SK-N-SH (cell line): ENCODE results near the gene POLR2J. TPM values are rescaled to one million over a fixed set of nuclear protein-coding genes. Genes with fewer than 3 reads are reported as not detected.
"Not testable (repeated sequence)": the region's sequence is repeated elsewhere in the genome, so short reads cannot be mapped to it uniquely, and the experiment has no call there.

Experiments
- CTCF ChIA-PET: fragments of 300-600, 350-600 bp; formaldehyde crosslinking; extraction: SDS; loops from one replicate; lab custom pipeline; 2021; lab: Yijun Ruan, JAX
- POLR2A ChIA-PET: fragments of 350-600 bp; sonication (Branson Sonifier 250); formaldehyde crosslinking; extraction: SDS; loops from one replicate; lab custom pipeline; 2020; ENCODE audit warnings: antibody characterized with exemption, inconsistent platforms; lab: Yijun Ruan, JAX
- DNase-seq: peaks from one replicate; pipeline ENCODE4 v3.0.0; 2012
- H2AFZ ChIP-seq: fragments of 200-600 bp; sonication (generic); 2 replicates; pipeline ENCODE4 v1.8.1; 2016; ENCODE audit warnings: antibody characterized with exemption, mild to moderate bottlenecking, low read depth
- H3F3A ChIP-seq: fragments of 200-600 bp; sonication (generic); replicated peaks from 2 replicates; pipeline ENCODE3; 2016; ENCODE audit warnings: antibody characterized with exemption, mild to moderate bottlenecking; ENCODE audit not compliant: insufficient read depth
- H3K27ac ChIP-seq, 2 experiments: fragments of 200-500 bp in 1 of 2; fragments of 200-600 bp in 1 of 2; sonication (Bioruptor generic) in 1 of 2; sonication (generic), shearing (Covaris generic) in 1 of 2; 2 replicates each; pipeline versions ENCODE4 v1.5.1 to v1.6.1; 2014 to 2016; ENCODE audit warnings: low read depth in 2 of 2, inconsistent platforms in 1 of 2, low read length in 1 of 2, mild to moderate bottlenecking in 1 of 2, mixed read lengths in 1 of 2
- H3K27me3 ChIP-seq: fragments of 200-600 bp; sonication (generic), shearing (Covaris generic); 2 replicates; pipeline ENCODE4 v1.6.1; 2016; ENCODE audit warnings: mixed run types; ENCODE audit not compliant: insufficient read depth
- H3K36me3 ChIP-seq, 2 experiments: fragments of 200-500 bp in 1 of 2; fragments of 200-600 bp in 1 of 2; sonication (Bioruptor generic) in 1 of 2; sonication (generic) in 1 of 2; replicated peaks in 1 of 2; 2 replicates each; pipeline versions ENCODE3 to v1.5.1; 2014 to 2016; ENCODE audit warnings: low read length in 1 of 2, mild to moderate bottlenecking in 1 of 2; ENCODE audit not compliant: insufficient read depth in 2 of 2, control insufficient read depth in 1 of 2
- H3K4me1 ChIP-seq, 2 experiments: fragments of 200-500 bp in 1 of 2; fragments of 200-600 bp in 1 of 2; sonication (Bioruptor generic) in 1 of 2; sonication (generic), shearing (Covaris generic) in 1 of 2; 2 replicates each; pipeline versions ENCODE4 v1.5.1 to v1.6.1; 2014 to 2016; ENCODE audit warnings: low read depth in 1 of 2, low read length in 1 of 2, mixed run types in 1 of 2; ENCODE audit not compliant: insufficient read depth in 2 of 2, control insufficient read depth in 1 of 2
- H3K4me2 ChIP-seq: fragments of 200-600 bp; sonication (generic), shearing (Covaris generic); 2 replicates; pipeline ENCODE4 v1.6.1; 2017; ENCODE audit warnings: mixed run types
- H3K4me3 ChIP-seq, 2 experiments: fragments of 200-500 bp in 1 of 2; fragments of 200-600 bp in 1 of 2; sonication (Bioruptor generic) in 1 of 2; sonication (generic), shearing (Covaris generic) in 1 of 2; 2 replicates each; pipeline versions ENCODE4 v1.5.1 to v1.8.1; 2014 to 2016; ENCODE audit warnings: low read depth in 2 of 2, inconsistent platforms in 1 of 2, low read length in 1 of 2, mild to moderate bottlenecking in 1 of 2, mixed read lengths in 1 of 2, moderate library complexity in 1 of 2
- H3K79me2 ChIP-seq: fragments of 200-600 bp; sonication (generic); 2 replicates; pipeline ENCODE4 v1.8.1; 2017; ENCODE audit warnings: mild to moderate bottlenecking; ENCODE audit not compliant: insufficient read depth
- H3K9ac ChIP-seq: fragments of 200-600 bp; sonication (generic); 2 replicates; pipeline ENCODE4 v1.6.1; 2017; ENCODE audit warnings: mixed run types
- H3K9me2 ChIP-seq: fragments of 200-600 bp; sonication (generic); 2 replicates; pipeline ENCODE4 v1.6.1; 2017; ENCODE audit warnings: mixed run types
- H3K9me3 ChIP-seq: fragments of 200-600 bp; sonication (generic); 2 replicates; pipeline ENCODE4 v1.6.1; 2017; ENCODE audit warnings: mixed run types, mild to moderate bottlenecking, moderate library complexity
- H4K20me1 ChIP-seq: fragments of 200-600 bp; sonication (generic); 2 replicates; pipeline ENCODE4 v1.6.1; 2017; ENCODE audit warnings: mild to moderate bottlenecking, mixed run types; ENCODE audit not compliant: insufficient read depth
- ELF1 ChIP-seq: IDR thresholded peaks from 2 replicates; pipeline ENCODE4 v1.4.0; 2012
- GABPA ChIP-seq: IDR thresholded peaks from 2 replicates; pipeline ENCODE4 v1.4.0; 2012; ENCODE audit warnings: low read depth, mild to moderate bottlenecking
- NRF1 ChIP-seq: IDR thresholded peaks from 2 replicates; pipeline ENCODE4 v1.6.1; 2012; ENCODE audit warnings: low read depth, mild to moderate bottlenecking, low read length
- TAF1 ChIP-seq: IDR thresholded peaks from 2 replicates; pipeline ENCODE4 v1.6.1; 2012; ENCODE audit warnings: low read depth, mild to moderate bottlenecking, low read length, moderate library complexity, borderline replicate concordance
- YY1 ChIP-seq: IDR thresholded peaks from 2 replicates; pipeline ENCODE4 v1.4.0; 2012; ENCODE audit warnings: low read depth, mild to moderate bottlenecking
- WGBS: methylation state at CpG from one replicate; pipeline ENCODE4 v1.1.6; 2017; ENCODE audit warnings: low lambda C conversion rate; 5-methylcytosine and 5-hydroxymethylcytosine counted together
- polyA plus RNA-seq, 3 experiments: library from polyadenylated mRNA; depleted of rRNA; stranded (reverse); fragments of >200 nt; gene quantifications; 2 replicates each; pipeline ENCODE4 v1.2.3, GENCODE V29; 2012
- TF ChIP-seq, protein P1 (sequence below): fragments of 200-600 bp; sonication (generic); IDR thresholded peaks from 2 replicates; pipeline ENCODE4 v1.6.1; 2017; ENCODE audit warnings: antibody characterized with exemption, mild to moderate bottlenecking, moderate library complexity

Gene POLR2J
- polyA plus RNA-seq (2012; rRNA removed), result 290 and 299 TPM in 2 replicates
- polyA plus RNA-seq (2012; cell fraction: cytosol; rRNA removed), result 218 and 258 TPM in 2 replicates
- 70.9 and 86.9 TPM in 2 replicates for polyA plus RNA-seq (2012; cell fraction: nucleus; rRNA removed)

DNA sequence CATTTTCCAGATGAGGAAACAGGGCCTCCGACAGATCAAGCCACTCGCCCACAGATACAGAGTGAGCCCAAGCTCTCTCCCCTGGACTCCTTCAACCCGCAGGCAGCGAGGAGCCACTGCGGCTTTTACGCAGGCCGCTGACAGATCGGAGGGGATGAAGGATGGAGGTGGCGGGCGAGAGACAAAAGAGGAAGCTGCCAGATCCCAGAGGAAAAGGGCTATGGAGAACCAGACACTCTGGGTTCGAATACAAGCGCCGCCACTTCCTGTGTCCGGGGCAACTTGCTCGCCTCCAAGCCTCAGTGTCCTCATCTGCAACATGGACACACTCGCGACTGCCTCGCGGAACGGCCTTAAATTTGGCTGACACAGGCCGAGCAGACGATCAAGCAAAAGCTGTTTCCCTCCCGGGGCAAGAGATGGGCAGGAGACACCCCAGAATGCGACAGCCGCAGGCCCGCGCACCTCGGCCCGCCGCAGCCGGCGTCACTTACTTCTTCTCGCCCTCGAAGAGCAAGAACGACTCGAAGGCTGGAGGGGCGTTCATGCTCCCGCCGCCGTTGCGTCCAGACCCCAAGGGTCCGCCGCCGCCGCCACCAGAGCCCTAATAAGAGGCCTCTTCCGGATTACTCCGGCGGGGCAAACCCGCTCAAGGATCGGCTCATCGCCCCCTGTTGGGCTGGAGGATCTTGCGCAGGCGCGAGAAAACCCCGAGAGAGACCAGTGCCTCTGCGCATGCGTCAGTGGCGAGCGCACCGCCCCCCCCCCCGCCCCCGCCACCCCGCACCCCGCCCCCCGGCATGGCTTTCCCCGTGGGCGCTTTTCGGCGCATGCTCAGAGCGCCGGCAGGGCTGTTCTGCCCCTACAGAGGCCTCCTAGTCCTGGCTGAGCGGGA lies at the start of gene POLR2J:
Gene POLR2J, minus strand, starts transcription at position 609 of the 895 bp plus-strand sequence. Its CDS starts 62 bp downstream, at position 547.
- H3F3A ChIP-seq, H3K27me3 ChIP-seq, H4K20me1 ChIP-seq, H3K9me2 ChIP-seq, H3K9me3 ChIP-seq, CTCF ChIA-PET, H3K4me1 ChIP-seq, DNase-seq, H3K79me2 ChIP-seq, H2AFZ ChIP-seq, H3K36me3 ChIP-seq, H3K4me2 ChIP-seq, POLR2A ChIA-PET: not testable (repeated sequence)
- WGBS, result 0% methylated on average over 17 of the region's 72 CpGs
- peak within 1 kb of the TSS in 1 of 2 experiments; percentile 67; a peak in 2 of 4 replicates for H3K27ac ChIP-seq
- peak; percentile 19; the same call in 1 of the 2 replicates for TF ChIP-seq TAF1
- peak; percentile 53 for TF ChIP-seq NRF1
- TF ChIP-seq, protein P1, sequence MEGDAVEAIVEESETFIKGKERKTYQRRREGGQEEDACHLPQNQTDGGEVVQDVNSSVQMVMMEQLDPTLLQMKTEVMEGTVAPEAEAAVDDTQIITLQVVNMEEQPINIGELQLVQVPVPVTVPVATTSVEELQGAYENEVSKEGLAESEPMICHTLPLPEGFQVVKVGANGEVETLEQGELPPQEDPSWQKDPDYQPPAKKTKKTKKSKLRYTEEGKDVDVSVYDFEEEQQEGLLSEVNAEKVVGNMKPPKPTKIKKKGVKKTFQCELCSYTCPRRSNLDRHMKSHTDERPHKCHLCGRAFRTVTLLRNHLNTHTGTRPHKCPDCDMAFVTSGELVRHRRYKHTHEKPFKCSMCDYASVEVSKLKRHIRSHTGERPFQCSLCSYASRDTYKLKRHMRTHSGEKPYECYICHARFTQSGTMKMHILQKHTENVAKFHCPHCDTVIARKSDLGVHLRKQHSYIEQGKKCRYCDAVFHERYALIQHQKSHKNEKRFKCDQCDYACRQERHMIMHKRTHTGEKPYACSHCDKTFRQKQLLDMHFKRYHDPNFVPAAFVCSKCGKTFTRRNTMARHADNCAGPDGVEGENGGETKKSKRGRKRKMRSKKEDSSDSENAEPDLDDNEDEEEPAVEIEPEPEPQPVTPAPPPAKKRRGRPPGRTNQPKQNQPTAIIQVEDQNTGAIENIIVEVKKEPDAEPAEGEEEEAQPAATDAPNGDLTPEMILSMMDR, result peak; percentile 52
- peak; percentile 31; the same call in 1 of the 2 replicates for TF ChIP-seq YY1
- TF ChIP-seq ELF1, result peak; percentile 61
- TF ChIP-seq GABPA, result peak; percentile 75
- H3K4me3 ChIP-seq, result peak within 1 kb of the TSS; percentile 45 to 63
- peak within 1 kb of the TSS; percentile 67 for H3K9ac ChIP-seq

GRCh38 chr7:102527822-102528793 lies 49.4 kb upstream of the POLR2J start:
- DNase-seq, H3K79me2 ChIP-seq, H3K4me1 ChIP-seq, H3K36me3 ChIP-seq, H2AFZ ChIP-seq, CTCF ChIA-PET, H3K9ac ChIP-seq, H3K27me3 ChIP-seq, H4K20me1 ChIP-seq, POLR2A ChIA-PET, H3K9me2 ChIP-seq, H3K4me2 ChIP-seq, H3F3A ChIP-seq, H3K9me3 ChIP-seq, H3K27ac ChIP-seq, H3K4me3 ChIP-seq: not testable (repeated sequence)
- 97% methylated on average over 5 of the region's 13 CpGs for whole genome bisulfite sequencing

DNA sequence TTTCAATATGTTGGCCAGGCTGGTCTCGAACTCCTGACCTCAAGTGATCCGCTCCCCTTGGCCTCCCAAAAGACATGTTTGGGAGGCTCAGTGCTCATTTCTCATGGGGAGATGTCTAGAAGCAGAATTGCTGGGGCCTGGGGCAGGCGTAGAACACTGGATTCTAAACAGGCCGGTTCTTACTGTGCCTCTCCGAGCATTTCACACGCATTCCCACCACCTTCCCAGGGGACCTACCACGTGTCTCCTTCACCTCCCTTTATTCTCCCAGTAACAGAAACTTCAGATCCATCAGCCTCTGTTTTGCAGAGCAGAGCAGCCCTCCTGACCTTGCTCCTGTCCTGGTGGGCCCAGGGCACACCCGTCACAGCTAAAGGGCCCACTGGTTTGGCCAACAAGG lies 48.5 kb upstream of the POLR2J start:
- H4K20me1 ChIP-seq, H3F3A ChIP-seq, H3K4me3 ChIP-seq, H3K27me3 ChIP-seq, CTCF ChIA-PET, H3K9me3 ChIP-seq, H3K9me2 ChIP-seq, H3K4me1 ChIP-seq, H3K9ac ChIP-seq, H3K27ac ChIP-seq, H3K4me2 ChIP-seq, H3K36me3 ChIP-seq, H2AFZ ChIP-seq, H3K79me2 ChIP-seq, POLR2A ChIA-PET, DNase-seq: not testable (repeated sequence)
- 88% methylated on average over 1 of the region's 8 CpGs for WGBS

DNA sequence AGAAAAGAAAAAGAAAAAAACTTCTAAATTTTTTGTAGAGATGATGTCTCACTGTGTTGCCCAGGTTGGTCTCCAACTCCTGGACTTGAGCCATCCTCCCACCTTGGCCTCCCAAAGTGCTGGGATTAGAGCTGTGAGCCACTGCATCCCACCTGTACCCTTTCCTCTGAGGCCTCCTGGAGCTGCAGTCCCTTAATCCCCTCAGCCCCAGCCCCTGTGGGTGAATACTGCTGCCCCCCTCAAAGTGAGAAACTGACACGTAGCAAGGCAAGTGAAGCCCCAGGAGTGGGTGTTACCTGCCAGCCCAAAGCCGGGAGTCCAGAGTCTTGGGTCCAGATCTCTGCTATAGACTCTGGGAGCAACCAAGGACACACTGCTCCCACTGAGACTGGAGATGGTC lies 46.1 kb upstream of the POLR2J start:
- H4K20me1 ChIP-seq, H3K9me3 ChIP-seq, H3K27ac ChIP-seq, H3K9ac ChIP-seq, H3K9me2 ChIP-seq, POLR2A ChIA-PET, H3F3A ChIP-seq, H3K79me2 ChIP-seq, DNase-seq, H2AFZ ChIP-seq, CTCF ChIA-PET, H3K36me3 ChIP-seq, H3K4me1 ChIP-seq, H3K4me2 ChIP-seq, H3K4me3 ChIP-seq, H3K27me3 ChIP-seq: not testable (repeated sequence)
- 88% methylated on average over 1 of the region's 2 CpGs for WGBS

- DNase-seq, H3K9me2 ChIP-seq, H4K20me1 ChIP-seq: not testable (repeated sequence)
Measured at GRCh38 chr7:102520797-102521196, 42.1 kb upstream of the POLR2J start.

More at GRCh38 chr7:102520797-102521196, 42.1 kb upstream of the POLR2J start:
- H3K4me3 ChIP-seq, POLR2A ChIA-PET, CTCF ChIA-PET, H3K9ac ChIP-seq, H3F3A ChIP-seq, H3K4me1 ChIP-seq, H3K27ac ChIP-seq, H2AFZ ChIP-seq, H3K9me3 ChIP-seq, H3K4me2 ChIP-seq, H3K27me3 ChIP-seq, H3K36me3 ChIP-seq, H3K79me2 ChIP-seq: not testable (repeated sequence)
- no CpG with 5 or more reads among the region's 5 CpGs for WGBS
